Stimulated activated CD8-positive, alpha-beta memory T cell treated with anti-CD3 and anti-CD28 coated beads, Interleukin-7, amount 100 ng/mL, for 4 hours (primary cell): ENCODE data around the gene CYRIA.

ENCODE experiments used
- DNase-seq, 2 donors: peaks; one replicate each; pipeline ENCODE4 v3.0.0-alpha.2; 2020; ENCODE audit warnings: low read depth in 2 of 2

CYRIA gene

DNA sequence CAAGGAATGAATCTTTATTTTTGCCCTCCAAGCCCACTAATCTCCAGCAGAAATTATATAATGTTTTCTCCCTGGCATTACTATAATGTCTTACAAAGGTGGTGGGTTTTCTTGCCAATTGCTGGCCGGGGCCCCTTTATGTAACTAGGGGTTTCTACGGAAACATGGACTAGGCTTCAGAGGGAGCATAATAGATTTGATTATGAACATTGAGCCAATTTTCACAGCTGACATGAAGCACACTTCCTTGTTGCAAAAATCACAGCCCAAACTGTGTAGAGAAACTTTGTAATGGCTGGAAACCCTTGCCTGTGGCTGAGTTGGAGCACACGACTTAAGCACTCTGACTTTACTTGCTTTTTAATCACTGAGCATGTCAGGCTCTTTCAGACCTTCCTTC lies 3.8 kb upstream of the CYRIA start:
- DNase-seq: no peak

DNA sequence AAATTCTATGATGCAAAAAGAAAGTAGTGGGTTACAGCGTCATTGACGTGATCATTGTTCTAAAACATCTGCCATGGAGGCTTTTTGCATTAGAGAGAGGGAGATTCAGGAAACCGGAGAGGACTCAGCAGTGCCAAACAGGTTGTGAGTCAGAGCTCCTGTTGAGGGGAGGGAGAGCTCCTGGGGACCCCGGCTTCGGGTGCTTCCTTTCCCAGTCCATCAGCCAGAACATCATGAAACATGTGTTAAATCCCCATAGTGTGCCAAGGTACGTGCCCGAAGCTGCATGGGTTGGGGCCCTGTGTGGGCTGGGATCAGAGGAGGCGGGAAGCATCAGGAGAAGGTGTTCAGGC lies 791 bp upstream of the CYRIA start:
- DNase-seq: no peak

DNA sequence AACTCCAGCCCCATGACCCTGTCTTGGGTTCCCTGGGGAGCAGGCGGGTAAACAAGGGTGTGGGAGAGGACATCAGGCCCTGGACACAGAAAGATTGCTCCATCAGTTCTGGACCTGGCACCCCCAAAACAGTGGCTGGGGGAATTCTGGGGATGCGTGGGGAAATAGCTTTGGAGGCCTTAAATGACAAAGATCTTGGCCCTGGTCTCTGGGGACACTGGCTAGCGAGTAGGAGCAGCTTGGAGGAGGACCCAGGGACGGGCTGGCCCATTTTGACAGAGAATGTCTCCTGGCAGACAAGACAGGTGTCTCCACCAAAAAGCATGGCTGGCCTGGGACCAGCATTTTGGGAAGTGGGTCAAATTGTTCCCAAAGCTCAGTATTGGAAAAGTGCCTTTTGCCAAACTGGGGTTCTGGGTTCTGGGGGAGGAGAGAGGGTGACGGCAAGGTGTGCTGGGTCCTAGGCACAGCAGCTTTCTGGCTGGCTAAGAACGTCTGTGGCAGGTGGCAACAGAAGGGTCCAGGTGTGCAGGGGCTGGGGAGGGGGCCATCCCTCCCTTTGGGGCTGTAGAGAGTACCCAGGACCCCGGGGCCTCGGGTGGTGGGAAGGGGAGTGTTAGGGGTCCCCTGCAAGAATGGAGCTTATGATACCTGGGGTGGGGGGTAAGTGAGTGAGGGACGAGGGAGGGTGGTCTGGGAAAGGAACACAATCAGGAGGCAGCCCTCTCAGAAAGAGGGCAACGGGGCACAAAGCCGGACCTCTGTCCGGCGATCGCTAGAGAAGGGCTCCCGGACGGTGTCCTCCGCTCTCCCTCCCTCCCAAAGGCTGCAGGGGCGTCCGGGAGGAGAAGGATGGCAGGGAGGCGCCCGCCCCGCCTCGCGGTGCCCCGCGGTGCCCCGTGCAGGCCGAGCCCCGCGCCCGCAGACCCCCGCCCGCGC lies 556 bp downstream of the CYRIA start:
- no peak for DNase-seq

DNA sequence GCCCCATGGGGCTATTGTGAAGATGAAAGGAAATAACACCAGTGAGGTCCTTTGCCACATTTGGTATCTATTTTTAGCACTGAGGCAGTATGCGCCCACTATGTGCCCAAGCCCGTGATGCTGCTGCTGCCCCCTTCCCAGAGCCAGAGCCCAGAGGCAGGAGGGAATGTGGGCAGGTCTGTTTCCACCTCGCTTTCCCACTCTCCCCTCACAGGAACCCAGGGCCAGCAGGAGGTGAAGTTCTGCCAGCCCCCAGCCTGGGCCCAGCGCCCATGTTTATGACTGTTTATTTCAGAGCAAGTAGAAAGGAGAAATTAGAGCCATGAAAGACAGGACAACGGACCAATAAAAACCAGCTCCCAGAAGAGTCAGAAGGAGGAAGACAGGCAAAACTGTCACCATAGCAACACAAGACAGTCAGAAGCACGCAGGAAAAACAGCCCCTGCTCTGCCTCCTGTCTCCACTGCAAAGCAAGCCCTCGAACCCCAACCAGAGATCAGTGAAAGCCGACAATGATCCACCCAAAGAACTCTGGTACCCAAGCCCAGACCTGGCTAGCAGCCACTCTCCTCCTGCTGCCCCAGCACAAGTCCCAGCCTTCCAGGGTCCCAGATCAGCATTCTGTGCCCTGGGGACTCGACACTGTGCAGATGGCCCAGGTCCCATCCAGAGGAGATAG lies 1.4 kb downstream of the CYRIA start:
- DNase-seq: no peak

DNA sequence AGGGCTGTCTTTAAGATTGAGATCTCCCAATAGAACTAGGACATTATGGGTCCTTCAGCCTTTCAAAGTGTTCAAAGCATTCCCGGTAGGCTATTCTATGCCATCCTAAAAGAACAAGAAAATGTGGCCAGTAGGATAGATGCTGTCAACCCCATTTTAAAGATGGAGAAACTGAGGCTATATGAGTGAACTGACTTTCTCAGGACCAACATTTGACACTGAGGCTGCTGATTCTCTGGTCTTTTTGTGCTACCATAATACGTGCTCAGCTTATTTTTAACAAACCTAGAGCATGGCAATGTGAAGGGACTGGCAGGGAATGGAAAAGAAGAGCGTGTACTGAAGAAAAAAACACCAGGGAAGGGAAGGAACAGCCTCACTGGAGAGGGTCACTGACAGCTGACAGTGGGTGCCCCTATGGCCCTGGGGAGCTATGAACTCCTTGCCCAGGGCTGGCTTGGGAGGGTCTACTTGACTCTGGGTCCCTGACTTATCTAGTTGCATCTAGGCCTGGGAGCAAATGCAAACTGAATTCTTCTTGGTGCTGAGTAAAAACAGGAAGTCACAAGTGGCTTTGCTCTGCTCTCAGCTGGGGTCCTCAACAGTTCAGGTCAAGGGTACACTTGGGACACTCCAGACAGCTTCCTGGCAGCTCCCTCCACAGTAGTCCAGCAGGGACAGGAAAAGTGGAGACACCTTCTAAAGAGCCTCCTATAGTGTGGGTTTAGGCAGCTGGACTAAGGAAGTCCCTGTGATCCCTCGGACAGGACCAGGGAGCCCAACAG lies 2.3 kb downstream of the CYRIA start:
- no peak for DNase-seq

DNA sequence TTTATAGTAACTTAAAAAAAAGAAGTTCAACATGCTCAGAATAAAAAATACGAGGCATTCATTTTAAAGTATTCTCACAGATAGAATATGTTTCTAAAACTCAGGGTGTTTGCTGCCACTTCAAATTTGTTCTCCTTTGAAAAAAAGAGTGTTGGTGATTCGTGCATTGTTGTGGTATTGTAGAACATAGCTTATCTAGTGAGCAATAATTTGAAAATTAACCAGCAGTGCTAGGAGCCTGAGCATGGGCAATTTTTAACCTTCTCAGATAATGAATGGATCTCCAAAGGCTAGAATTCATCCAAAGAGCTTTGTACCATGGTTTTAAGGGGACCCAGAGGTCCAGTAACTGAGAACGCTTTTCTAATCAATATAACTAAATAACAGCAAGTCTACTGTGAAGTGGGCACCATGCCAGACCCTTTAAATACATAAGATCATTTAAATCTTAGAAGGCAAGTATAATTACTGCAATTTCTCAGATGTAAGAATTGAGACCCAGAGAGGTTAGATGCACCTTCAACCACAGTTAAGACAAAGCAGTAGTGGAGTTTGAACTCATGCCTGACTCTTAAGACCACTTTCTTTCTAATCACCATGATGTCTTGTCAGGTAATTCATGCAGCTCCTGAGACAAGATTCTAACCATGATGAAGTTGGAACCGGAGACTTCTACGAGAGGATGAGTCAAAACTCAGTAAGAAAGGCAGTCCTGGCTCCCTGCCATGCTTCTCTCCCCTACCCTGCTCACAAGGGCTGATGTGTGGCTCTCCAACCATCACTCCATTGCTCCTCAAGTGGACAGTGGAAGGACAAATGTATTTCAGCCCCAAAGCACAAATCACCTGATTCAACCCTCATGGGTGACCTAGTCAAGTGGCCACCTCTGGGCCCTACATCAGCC lies 3.4 kb downstream of the CYRIA start:
- no peak for DNase-seq

DNA sequence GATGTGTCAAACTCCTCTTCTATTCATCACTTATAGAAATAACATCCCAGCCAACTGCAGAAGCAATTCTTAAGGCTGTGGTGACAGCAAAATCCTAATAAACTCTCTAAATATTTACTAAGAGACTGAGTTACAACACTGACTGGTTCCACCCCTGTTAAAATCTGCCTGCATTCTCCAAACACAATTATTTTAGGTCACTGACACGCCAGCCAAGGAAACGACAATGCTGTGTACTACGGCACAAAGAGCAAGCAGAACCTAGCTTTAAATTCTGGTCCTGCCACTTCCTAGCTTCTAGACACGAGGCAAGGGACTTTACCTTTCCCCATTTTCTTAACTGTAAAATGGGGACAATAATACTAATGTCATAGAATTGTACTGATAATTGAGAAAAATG lies 4.1 kb downstream of the CYRIA start:
- DNase-seq: no peak

DNA sequence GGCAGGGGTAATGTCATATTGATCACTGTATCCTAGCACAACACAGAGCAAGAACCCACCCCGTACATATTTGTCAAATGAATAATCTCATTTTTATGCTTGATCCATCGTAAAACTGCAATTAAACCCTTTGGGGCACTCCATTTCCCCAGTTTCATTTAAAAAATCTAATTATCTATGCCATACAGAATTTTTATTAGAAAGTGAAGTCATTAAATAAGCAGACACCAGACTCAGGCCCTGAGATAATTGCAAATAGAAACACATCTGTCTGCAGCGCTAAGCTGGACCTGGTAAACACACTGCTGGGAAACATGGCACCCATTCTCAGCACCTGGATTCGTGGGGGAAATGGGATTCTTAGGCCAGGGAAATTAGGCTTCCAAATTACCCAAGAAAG lies 5.1 kb downstream of the CYRIA start:
- DNase-seq: no peak

DNA sequence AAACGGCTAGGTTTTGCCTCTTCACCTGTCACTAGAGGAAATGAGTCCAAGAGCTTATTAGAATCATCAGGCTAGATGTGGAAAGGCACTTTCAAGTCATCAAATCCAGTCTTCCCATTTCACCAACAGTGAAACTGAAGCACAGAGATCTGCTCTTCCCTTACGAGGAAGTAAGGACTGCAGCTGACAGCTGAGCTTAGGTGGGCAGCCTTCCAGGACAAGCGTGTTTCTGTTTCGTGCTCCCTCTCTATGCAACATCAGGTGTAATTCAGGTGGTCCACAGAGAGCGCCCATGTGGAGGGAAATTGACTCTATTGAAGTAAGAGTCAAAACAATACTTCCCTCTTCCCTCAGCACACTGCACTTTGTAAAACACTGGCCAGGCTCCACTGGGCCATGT lies 5.5 kb downstream of the CYRIA start:
- DNase-seq: no peak

DNA sequence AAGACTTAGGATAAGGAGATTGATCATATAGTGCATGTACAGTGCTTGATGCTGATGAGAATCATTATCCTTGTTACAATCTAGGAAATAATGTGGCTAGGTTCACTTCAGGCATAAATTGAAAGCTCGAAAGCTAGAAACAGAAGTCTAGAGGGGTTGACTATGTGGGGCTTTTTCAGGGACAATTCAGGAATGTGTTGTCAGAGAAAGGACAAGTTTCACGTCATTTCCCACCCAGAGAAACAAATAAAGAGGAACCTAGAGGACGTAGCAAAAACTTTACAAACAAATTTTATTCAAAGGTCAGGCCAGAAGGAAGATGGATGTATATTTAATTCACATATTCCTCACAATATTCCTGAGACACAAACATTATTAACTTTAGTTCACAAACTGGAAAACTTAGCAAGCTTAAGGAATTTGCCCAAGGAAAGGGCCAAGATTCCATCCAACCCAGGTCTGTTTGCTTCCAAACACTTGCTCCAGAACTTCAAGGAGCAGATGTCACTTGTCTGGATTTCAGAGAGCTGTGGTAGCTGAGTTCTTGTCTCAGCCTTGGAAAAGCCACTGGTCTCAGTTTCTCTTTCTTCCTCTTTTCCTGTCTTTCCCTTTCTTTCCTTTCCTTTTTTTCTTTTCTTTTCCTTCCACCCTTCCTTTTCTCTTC lies 7.4 kb downstream of the CYRIA start:
- no peak for DNase-seq

DNA sequence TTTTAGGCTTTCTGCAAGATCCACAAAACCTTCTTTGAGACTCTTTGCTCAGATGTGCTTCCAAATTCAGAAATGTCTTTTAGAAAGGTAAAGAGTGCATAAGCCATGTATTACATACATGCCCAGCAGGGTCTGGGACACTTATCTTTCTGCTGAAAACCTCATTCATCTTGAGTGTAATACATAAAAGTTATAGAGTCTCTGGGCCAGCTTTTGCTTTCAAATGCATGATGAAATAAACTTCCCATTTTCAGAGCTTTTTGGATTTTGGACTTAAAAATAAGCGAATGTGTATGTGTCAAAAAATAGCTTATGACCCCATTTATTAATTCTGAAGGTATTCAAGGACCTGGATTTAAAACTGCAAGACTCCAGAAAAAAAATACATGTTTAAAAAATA lies 8.0 kb downstream of the CYRIA start:
- no peak for DNase-seq

DNA sequence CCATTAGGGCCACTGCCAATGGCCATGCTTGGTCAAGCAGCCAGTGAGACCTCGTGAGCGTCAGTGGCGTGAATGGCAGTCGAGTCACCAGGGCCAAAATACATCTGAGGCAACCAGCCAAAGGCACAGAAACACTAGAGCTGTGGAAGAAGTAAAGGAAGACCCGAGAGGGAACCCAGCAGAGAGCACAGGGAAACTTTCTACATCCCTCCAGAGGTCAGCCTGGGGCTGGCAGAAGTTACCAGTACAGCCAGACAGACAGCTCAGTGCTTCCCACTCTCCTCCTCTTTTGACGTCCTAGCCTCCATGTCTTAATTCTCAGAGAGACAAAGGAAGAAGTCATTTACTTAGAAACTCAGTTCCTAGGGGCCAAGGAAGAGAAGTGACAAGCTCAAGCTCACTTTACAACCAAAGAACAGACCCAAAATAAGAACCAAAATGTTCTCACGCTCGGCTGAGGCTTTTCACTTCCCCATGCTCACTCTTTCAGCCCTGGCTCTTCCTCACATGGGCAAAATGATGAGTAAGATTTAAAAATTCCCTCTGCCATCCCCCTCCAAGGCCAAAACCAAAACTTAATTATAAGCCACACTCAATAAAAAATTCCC lies 8.7 kb downstream of the CYRIA start:
- DNase-seq: no peak

DNA sequence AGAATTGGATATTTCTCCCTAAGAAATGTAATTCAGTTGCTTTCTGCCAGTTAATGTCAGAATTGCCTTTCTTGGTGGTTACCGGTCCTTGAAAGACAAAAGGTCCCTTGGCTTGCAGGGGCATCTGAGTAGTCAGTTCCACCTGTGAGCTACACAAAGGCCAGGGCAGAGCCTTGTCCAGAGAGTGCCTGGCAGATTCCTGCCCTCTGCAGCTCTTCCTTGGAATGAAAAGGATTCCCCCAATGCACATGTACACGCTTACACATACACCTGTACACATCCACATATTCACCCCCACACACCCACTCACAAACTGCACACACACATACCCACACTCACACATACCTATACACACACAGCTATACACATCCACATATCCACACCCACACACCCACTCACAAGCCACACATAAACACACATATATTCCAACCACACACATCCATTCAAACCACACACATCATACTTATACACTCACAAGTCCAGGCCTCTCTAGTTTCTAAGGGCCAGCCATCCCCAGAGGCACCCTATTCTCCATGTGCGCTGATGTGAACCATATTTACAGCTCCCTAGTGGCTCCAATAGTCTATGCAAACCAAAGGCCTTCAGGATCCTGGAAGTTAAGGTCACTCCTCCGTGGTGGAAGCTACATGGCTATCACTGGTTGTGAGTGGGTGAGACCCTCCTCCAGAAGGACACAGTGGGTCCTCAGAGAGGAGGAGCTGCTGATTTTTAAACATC lies 9.6 kb downstream of the CYRIA start:
- DNase-seq: no peak

DNA sequence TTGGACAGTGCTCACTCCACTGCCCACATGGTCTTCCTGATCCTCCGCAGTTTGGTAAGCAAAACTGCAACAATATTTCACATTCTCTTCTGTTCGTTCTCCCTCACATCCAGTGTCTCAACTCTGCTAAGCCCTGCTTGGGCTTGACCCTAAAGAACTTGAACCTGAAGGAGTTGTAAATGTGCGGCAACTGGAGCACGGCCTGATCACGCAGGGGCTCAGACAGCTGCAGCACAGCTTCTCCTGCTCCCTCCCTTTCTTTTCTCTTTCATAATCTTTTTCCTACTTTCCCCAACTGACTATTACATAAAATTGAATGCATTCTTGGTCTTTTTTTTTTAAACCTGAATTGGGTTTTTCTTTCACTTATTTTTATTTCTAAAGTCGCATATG lies 10.2 kb downstream of the CYRIA start:
- no peak for DNase-seq

DNA sequence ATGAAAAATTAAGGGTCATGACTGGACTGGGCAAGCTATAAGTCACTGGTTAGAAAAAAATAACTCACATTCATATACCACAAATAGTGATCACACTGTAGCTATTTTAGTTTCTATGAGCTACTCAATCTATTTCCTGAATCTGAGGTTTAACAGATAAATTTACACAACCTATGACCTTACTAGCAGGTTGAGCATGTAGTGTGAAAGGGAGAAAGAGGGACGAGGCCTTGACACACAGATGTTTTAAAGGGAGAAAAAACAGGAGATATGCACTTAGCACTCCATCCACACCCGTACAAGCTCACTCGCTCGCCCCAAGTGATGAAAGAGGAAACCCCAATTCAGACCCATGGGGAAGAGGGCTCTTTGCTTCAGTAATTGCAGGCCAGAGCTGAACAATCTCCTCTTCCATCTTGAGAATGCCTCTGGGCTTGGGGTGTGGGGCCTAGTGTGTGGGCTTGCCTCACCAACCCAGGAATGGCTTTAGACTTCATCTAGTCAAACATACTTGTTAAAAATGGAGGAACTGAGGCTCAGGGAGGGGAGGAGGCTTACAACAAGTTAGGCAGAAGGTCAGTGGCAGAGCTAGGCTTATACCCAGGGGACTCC lies 10.7 kb downstream of the CYRIA start:
- no peak for DNase-seq

DNA sequence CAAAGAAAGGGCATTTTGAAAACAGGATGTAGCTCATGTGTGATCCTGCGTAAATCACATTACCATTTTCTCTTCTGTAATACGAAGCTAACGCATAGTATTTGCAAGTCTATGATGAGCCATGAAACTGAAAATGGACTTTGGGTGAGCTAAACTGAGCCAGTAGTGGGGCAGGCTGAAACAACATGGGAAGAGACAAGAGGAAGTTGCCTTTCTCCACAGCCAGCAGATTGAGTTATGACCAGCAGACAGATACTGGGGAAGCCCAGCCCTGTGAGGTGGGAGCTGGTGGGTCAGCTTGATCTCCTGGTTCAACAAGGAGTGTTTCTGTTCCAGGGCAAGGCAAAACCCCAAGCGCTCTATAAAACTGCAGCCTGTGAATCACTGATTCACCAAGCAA lies 11.8 kb downstream of the CYRIA start:
- DNase-seq: no peak

DNA sequence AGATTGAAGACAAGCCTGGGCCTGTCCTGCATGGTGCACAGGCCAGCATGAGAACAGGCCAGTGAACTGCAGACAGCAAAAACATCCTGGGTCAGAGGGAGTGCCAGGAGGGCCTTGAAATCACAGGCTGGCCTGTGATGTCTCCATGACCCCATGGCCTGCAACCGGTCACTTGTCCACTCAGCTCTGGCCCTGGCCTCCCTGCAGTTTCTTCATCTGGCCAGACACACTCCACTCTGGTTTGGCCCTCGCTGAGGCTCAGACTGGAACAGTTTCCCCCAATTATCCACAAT lies 12.6 kb downstream of the CYRIA start:
- DNase-seq: no peak

DNA sequence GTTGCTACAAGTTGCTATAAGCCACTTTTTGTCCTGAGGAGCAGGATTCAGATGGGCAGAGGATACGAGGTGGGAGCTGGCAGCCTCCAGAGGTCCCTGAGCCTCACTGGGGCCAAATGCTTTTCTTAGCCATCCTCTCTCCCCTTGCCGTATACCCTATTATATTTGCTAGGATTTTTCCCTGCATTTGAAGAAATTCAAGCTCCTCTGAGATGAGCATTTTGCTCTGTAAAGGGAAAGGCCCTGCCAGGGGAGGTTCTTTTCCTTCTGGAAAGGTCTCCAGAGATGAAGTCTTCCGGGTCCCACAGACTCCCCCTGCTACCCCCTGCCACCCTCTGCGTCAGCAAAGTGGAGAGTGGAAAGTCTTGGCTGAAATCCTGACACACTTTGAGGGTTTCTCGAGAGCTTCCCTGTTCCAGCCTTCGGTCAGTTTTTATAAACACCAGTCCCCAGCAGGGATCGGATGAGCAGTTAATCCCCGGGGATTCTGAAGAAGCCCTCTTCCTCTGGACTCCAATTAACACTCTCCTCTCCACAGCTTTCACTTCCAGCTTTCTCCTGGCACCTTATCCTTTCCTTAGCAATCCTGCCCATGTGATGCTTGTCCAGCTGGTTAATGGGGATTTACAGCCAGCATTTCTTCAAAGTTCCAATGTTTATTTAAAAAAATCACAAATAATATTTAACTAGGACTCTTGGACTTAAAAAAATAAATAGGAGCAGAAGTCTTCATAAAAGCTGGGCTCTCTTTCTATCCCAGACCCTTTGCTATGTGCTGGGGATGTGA lies 13.1 kb downstream of the CYRIA start:
- DNase-seq: no peak
